Epithelial cell of esophagus (primary cell): Measurements from ENCODE around the gene CKS2.

ENCODE experiments used
- DNase-seq: peaks from one replicate; pipeline ENCODE4 v3.0.0; 2010; ENCODE audit warnings: low read depth
- H3K4me3 ChIP-seq: 2 replicates; pipeline ENCODE4 v1.5.1; 2011; ENCODE audit warnings: mild to moderate bottlenecking, low read length, control low read depth
- TF ChIP-seq, protein P1 (sequence below): IDR thresholded peaks from 2 replicates; pipeline ENCODE4 v1.5.1; 2011; ENCODE audit warnings: low read depth, mild to moderate bottlenecking, low read length, control low read depth, inconsistent platforms; ENCODE audit not compliant: insufficient read depth; ENCODE audit errors: missing control alignments

CKS2 gene

DNA sequence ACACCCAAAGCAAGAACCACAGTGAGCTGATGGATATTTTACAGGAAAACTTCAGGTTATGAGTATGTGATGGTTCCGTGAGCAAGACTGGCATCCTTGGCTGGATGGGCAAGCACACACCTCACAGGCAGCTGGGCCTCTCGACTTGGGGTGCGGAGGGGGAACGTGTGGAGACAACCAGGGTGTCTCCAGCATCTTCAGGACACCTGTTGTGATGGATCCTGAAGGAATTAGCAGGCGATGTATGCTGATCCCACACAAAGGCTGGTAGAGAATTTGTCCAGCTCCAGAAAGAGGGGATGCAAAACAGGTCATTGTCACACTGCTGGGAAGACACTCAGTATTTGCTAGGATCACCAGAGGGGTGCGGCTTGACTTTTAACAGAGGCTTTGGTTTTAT lies 50.0 kb downstream of the CKS2 start:
- no peak overlapping the region for H3K4me3 ChIP-seq
- TF ChIP-seq, protein P1, sequence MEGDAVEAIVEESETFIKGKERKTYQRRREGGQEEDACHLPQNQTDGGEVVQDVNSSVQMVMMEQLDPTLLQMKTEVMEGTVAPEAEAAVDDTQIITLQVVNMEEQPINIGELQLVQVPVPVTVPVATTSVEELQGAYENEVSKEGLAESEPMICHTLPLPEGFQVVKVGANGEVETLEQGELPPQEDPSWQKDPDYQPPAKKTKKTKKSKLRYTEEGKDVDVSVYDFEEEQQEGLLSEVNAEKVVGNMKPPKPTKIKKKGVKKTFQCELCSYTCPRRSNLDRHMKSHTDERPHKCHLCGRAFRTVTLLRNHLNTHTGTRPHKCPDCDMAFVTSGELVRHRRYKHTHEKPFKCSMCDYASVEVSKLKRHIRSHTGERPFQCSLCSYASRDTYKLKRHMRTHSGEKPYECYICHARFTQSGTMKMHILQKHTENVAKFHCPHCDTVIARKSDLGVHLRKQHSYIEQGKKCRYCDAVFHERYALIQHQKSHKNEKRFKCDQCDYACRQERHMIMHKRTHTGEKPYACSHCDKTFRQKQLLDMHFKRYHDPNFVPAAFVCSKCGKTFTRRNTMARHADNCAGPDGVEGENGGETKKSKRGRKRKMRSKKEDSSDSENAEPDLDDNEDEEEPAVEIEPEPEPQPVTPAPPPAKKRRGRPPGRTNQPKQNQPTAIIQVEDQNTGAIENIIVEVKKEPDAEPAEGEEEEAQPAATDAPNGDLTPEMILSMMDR, result no peak
- DNase-seq, result no peak

DNA sequence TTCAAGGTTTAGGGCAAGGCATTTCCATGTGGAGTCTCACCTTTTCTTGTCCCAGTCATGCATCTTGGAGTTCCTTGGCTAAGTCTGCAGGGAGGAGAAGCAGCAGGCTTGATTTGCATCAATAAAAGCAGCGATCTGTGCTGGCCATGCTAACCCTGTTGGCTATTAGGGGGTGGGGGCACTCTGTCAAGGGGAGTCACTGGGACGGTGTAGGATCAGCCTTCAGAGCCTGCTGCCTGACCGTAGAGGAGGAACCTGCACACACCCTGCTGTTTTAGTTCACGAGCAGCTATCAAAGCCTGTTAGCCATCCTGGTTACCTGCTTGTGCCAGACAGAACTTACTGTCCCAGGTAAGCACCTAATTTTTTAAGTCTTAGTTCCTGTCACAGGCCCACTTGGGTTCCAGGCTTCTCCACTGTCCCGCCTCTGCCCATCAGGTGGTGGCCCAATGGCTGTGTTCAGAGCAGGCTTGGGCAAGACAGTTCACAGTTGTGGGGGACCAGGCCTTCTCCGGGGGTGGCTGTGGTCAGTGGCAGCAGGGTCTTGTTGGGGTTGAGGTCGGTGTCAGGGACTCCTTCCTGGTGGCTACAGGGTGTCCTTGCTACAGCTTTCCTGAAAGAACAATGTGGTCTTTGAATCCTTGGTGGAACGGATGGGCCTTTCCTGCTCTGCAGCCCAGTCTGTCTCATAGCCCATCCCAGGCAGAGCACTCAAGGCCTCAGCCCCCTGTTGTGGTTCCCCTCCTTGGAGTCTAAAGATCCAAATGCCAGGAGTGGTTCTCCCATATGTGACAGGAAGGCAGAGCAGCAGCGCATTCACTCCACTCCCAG lies 51.0 kb downstream of the CKS2 start:
- DNase-seq, result no peak
- TF ChIP-seq, protein P1, result no peak

DNA sequence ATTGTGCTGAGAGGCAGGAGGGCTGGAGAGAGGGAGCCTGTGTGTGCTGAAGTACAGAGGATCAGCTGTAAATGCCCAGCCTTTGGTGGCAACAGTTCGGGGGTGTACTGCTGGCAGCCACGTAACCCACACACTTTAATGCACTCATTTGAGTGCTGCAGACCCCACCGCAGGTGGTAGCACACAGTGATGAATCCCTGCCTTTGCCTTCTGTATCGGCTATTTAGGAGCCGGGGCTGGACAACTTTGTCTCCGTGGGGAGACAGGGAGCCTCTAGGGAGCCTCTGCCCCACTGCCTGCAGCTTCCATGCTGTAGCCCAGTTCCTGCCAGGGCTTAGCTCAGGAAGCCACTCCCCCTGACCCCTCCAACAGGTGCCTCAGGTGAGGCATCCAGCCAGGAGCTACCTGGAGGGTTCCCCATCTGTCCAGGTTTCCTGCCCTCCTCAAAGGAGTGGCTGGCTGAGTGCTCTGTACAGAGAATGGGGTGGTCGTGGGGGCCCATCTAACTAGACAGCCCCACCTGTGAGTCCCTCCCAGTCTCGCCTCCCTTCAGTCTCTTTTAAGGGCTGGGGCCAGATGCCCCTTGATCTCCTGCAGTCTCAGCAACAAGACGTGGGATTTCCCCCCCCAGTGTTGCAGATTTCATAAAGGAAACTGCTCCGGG lies 51.8 kb downstream of the CKS2 start:
- TF ChIP-seq, protein P1, result no peak
- no peak overlapping the region for H3K4me3 ChIP-seq
- DNase-seq, result no peak

More for the DNA sequence above, 51.0 kb downstream of the CKS2 start:
- no peak overlapping the region for H3K4me3 ChIP-seq

DNA sequence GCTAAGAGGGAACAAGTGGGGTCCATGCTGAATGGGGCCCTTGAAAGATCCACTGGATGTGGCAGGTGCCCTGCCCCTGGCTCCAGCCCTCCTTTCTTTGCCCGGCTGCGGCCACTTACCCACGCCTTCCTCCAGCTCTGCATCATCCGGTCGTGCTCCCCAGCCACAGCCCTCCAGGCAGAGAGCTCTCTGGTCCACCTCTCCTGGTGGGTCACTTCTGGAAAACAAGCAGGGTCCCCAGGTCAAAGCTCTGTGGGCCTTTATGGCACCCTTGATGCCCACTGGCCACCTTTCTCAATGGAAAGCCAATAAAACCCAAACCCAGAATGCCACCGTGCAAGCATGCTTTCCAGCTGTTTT lies 52.3 kb downstream of the CKS2 start:
- TF ChIP-seq, protein P1, result no peak
- DNase-seq, result no peak
- no peak overlapping the region for H3K4me3 ChIP-seq

DNA sequence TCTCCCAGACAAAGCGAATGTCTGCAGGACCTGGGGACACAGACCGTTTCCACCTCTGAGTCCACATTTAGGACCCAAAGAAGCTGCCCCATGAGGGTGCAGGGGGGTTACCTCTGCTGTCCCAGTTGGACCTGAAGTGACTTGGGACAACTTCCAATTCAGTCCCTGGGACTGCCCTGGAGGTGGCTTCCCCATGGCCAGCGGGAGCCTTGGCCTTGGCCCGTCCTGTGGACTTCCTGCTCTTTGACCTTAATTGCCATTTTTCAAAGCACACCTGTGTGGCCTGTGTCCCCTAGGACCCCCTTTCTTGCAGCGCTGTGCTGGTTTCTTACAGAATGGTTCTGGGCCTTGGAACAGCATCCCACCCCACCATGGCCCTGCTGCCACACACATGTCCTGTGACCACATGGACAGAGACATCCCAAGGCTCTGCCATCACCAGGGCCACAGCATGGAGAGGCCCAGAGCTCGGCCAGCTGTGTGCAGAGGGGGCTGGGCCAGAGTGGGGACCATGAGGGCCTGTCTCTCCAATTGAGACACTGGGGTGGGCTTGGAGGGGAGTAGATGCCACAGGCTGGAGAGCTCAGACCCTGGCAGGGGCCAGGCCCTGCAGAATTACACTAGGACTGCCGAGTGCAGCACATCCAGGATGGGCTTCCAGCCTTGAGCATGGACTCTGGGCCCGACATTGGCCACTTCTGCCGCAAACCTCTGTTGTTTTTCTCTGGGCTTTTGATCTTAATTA lies 53.1 kb downstream of the CKS2 start:
- TF ChIP-seq, protein P1, result no peak
- H3K4me3 ChIP-seq, result no peak overlapping the region
- no peak for DNase-seq

DNA sequence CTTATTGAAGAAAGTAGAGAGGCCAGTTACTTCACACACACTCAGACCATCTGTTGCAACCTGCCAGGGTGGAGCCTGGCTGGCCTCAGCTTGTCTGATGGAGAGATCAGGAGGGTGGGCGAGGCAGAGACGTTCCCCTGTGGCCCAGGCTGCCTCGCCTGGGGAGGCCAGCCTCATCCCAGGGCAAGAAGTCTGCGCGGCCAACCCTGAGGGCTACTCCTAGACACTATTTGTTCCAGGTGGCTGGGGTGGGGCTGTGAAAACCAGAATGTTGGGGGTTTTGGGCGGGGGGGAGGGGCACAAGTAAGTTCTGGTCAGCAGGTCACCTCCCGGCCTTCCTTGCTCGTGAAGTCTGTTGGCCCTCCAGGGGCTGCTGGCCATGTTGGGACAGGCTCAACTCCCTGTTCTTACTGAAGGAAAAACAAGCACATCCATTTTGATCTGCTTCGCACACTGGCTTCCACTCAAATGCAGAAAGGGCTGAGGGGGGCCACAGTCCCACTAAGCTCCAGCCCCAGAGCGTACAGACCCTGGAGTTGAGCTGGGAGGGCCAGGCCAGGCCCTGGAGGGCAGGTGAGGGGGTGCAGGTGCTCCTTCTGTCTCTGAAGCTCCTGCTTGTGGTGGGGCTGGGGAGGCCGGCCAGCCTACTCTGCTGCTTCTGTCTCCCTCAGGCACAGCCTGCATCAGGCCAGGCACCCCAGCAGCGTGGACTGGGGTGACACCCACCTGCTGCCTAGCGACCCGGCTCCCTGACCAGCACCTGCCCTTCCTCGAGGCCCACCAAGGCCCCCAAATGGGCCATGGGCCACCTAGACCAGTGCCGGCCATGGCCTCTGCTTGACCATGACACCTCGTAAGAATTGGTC lies 53.9 kb downstream of the CKS2 start:
- TF ChIP-seq, protein P1, result no peak
- DNase-seq, result peak; percentile 55
- no peak overlapping the region for H3K4me3 ChIP-seq
